Erythroblast (primary cell): ENCODE measurements around the gene CERKL.

Source experiments
- GATA1 ChIP-seq: IDR thresholded peaks from 2 replicates; pipeline ENCODE4 v1.6.1; 2011; ENCODE audit warnings: low read depth, mild to moderate bottlenecking, control low read depth, low read length, moderate library complexity
- POLR2A ChIP-seq: IDR thresholded peaks from 2 replicates; pipeline ENCODE4 v1.6.1; 2011; ENCODE audit warnings: mild to moderate bottlenecking, low read length

- TF ChIP-seq POLR2A (no peak), GATA1 (no peak)
These were observed 71.2 kb downstream of the CERKL start for GRCh38 chr2:181585732-181586131.
